Coronary artery (tissue), 2 donors: ENCODE data around the gene CMIP.

ENCODE experiments used
- DNase-seq: peaks from one replicate; pipeline ENCODE4 v3.0.0-alpha.2; 2017; ENCODE audit warnings: low spot score
- H3K27ac ChIP-seq, 2 donors: fragments of 200-600 bp; sonication (generic); one replicate each; pipeline ENCODE4 v1.5.1; 2016 to 2019
- H3K4me3 ChIP-seq: fragments of 200-600 bp; sonication (generic); 2 replicates; pipeline ENCODE4 v1.5.1; 2016; ENCODE audit warnings: mild to moderate bottlenecking, moderate library complexity
- TF ChIP-seq, protein P1 (sequence below): fragments of 200-600 bp; sonication (generic); IDR thresholded peaks from one replicate; pipeline ENCODE4 v1.5.1; 2019; ENCODE audit warnings: antibody characterized with exemption

The CMIP gene

DNA sequence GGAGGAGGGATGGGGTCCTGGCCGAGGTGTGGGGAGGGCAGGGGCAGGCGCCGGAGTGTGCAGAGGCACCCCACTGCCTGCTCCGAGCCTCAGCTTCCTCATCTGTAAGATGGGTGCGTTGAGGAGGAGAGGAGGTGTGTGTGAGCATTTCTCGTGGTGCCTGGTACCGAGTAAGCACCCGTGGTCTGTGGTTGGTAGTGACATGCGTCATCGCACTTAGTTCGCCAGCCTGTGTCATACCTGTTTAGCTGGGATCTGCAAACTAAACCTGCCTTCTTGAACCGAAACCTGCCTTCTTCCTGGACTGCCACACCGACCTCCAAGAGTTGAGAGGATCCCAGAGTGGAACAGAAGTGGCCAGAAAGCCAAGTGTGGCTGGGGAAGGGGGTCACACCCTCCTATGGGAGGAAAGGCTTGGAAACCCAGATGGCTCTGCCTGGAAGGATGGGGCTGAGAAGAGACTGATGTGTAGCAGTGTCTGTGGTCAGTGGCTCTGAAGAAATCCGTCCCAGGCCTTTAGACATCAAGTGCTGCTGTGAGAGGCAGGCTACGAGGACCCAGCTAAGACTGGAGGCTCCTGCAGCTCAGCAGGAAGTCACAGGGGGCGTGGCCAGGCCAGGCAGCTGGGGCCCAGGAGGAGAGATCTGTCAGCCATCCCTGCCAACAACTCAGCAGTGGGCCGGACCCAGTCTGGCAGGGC, 171.9 kb downstream of the CMIP start:
- Histone ChIP-seq H3K27ac (peak overlapping the region in 1 of 2 donors; percentile 26), H3K4me3 (no peak overlapping the region)
- no peak for DNase-seq
- TF ChIP-seq, protein P1, sequence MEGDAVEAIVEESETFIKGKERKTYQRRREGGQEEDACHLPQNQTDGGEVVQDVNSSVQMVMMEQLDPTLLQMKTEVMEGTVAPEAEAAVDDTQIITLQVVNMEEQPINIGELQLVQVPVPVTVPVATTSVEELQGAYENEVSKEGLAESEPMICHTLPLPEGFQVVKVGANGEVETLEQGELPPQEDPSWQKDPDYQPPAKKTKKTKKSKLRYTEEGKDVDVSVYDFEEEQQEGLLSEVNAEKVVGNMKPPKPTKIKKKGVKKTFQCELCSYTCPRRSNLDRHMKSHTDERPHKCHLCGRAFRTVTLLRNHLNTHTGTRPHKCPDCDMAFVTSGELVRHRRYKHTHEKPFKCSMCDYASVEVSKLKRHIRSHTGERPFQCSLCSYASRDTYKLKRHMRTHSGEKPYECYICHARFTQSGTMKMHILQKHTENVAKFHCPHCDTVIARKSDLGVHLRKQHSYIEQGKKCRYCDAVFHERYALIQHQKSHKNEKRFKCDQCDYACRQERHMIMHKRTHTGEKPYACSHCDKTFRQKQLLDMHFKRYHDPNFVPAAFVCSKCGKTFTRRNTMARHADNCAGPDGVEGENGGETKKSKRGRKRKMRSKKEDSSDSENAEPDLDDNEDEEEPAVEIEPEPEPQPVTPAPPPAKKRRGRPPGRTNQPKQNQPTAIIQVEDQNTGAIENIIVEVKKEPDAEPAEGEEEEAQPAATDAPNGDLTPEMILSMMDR = no peak

- TF ChIP-seq, protein P1 = no peak
- H3K27ac ChIP-seq = peak overlapping the region in 1 of 2 donors; percentile 26
- no peak overlapping the region for H3K4me3 ChIP-seq
- no peak for DNase-seq
Observed at GRCh38 chr16:81617021-81617346, 172.4 kb downstream of the CMIP start.

GRCh38 chr16:81618187-81618586, 173.6 kb downstream of the CMIP start:
- DNase-seq = no peak
- no peak overlapping the region for H3K4me3 ChIP-seq
- no peak overlapping the region for H3K27ac ChIP-seq
- TF ChIP-seq, protein P1 = no peak

DNA sequence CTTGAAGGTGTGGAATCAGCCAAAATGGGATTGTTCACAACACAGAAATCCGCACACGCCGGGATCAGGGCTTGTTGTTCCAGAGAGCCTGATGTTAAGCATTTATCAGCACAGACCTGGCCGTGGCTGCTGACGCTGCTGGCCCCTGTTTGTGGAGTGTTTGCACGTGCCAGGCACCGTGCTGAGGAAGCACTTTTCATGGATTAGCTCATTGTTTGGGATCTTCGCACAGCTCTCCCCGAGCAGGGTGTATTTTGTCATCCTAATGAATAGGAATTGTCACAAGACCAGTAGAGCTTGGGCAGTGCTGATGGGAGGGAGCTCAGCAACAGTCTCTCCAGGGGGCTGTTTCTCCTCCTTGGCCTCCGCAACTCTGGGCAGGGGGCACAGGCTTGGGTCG, 174.1 kb downstream of the CMIP start:
- TF ChIP-seq, protein P1 = no peak
- Histone ChIP-seq H3K27ac (no peak overlapping the region), H3K4me3 (no peak overlapping the region)
- no peak for DNase-seq

GRCh38 chr16:81620029-81620428, 175.4 kb downstream of the CMIP start:
- TF ChIP-seq, protein P1 = no peak
- Histone ChIP-seq H3K4me3 (no peak overlapping the region), H3K27ac (no peak overlapping the region)
- DNase-seq = no peak

DNA sequence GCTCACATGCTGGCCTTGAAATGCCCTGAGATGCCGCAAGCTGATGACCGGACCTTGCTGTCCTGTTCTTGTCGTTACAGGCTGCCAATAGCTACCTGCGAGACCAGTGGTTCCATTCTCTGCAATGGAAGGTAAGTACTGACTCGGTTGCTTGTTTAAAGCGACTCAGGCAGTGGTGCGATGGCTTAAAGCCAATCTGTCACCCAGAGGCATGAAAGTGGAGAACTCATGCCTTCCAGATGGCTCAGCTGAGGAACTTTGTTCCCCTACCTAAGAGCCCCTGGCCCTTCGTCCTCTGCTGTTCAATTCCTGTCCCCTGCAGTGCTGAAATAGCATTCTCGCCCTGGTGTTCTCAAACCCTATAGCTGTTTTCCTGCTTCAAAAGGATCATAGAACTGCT, 176.2 kb downstream of the CMIP start:
- TF ChIP-seq, protein P1 = no peak
- no peak for DNase-seq
- H3K27ac ChIP-seq = no peak overlapping the region
- no peak overlapping the region for H3K4me3 ChIP-seq

DNA sequence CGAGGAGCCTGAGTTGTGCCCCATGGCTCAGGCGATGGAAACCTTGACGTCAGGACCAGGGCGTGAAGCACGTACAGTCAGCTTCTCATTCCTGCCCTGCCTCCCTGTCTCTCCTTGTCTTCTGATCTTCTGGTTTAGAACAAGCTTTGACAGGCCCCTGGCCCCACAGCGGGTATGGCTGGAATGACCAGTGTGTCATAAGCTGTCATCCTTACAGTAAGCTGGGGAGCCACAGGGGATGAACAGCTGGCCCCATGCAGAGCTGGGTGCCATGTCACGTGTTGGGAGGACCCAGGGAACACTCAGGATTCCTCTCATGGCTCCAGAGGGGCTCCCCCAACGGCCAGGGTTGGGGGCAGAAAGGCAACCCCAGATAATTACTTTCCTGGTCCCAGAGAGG, 176.9 kb downstream of the CMIP start:
- no peak for DNase-seq
- TF ChIP-seq, protein P1 = no peak
- no peak overlapping the region for H3K4me3 ChIP-seq
- H3K27ac ChIP-seq = no peak overlapping the region
